ENCODE results near the gene RLIM.

DNA sequence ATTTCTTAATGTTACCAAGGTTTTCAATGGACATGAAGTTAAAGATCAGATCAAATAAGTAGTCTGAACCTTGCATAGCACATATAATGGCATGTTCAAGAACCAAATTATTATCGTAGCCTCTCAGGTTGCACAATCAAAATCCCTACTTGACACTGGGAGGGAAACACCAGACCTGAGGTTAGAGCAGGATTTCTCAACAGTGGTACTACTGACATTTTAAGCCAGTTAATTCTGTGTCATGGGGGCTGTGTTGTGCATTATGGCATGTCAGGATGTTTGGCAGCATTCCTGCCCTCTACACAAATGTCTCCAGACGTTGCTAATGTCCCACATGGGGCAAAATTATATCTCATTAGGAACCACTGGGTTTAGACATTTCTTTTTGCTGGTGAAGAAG is 20.8 kb downstream of the RLIM start:
- TF ChIP-seq SUZ12 (IDR thresholded peaks at IDR 0.05) (no peak), TARDBP (IDR thresholded peaks at IDR 0.05) (no peak)

Data from HEK293T (cell line).